MG63 (cell line): ENCODE measurements around the gene GARRE1. TPM values are rescaled to one million over a fixed set of nuclear protein-coding genes. Genes with fewer than 3 reads are reported as not detected.
"Not testable (repeated sequence)": the region's sequence is repeated elsewhere in the genome, so short reads cannot be mapped to it uniquely, and the experiment has no call there.

ENCODE experiments used
- DNase-seq: peaks from one replicate; pipeline ENCODE4 v3.0.0-alpha.2; 2020
- H3K27me3 ChIP-seq: fragments of 250-450 bp; sonication (Bioruptor Pico); 2 replicates; pipeline ENCODE4 v1.5.1; 2020; ENCODE audit warnings: mild to moderate bottlenecking, moderate library complexity
- H3K36me3 ChIP-seq: fragments of 250-450 bp; sonication (Bioruptor Pico); 2 replicates; pipeline ENCODE4 v1.5.1; 2020; ENCODE audit warnings: mild to moderate bottlenecking, moderate library complexity
- H3K4me3 ChIP-seq: fragments of 250-450 bp; sonication (Bioruptor Pico); 2 replicates; pipeline ENCODE4 v1.5.1; 2020; ENCODE audit warnings: mild to moderate bottlenecking, moderate library complexity
- H3K9me3 ChIP-seq: fragments of 250-450 bp; sonication (Bioruptor Pico); 2 replicates; pipeline ENCODE4 v1.5.1; 2020; ENCODE audit warnings: mild to moderate bottlenecking, moderate library complexity
- total RNA-seq: library from RNA; depleted of rRNA; stranded (reverse); fragments of >200 nt; shearing (Covaris generic); gene quantifications from 2 replicates; pipeline ENCODE4 v1.2.3, GENCODE V29; 2014; ENCODE audit warnings: low replicate concordance

GARRE1 gene
- total RNA-seq, 1 experiment from 2014 or later, result 11.0 TPM

- Histone ChIP-seq H3K9me3 (no peaks in the 10 kb centered on the region), H3K4me3 (no peak overlapping the region), H3K36me3 (peaks cover 76% of the 10 kb centered on the region), H3K27me3 (no peaks in the 10 kb centered on the region)
- no peak for DNase-seq
Observed at GRCh38 chr19:34228347-34228746, 26.0 kb upstream of the GARRE1 start.

- Histone ChIP-seq H3K27me3 (no peaks in the 10 kb centered on the region), H3K36me3 (peaks cover 72% of the 10 kb centered on the region), H3K4me3 (no peak overlapping the region), H3K9me3 (no peaks in the 10 kb centered on the region)
- no peak for DNase-seq
Observed at GRCh38 chr19:34228762-34229161, 25.6 kb upstream of the GARRE1 start.

GRCh38 chr19:34229721-34230120, 24.6 kb upstream of the GARRE1 start:
- no peak for DNase-seq
- Histone ChIP-seq H3K9me3 (no peaks in the 10 kb centered on the region), H3K36me3 (peaks cover 64% of the 10 kb centered on the region), H3K4me3 (no peak overlapping the region), H3K27me3 (no peaks in the 10 kb centered on the region)

- Histone ChIP-seq H3K9me3 (no peaks in the 10 kb centered on the region), H3K36me3 (peaks cover 58% of the 10 kb centered on the region), H3K4me3 (no peak overlapping the region), H3K27me3 (no peaks in the 10 kb centered on the region)
- DNase-seq, result no peak
Observed at GRCh38 chr19:34230820-34231219, 23.5 kb upstream of the GARRE1 start.

GRCh38 chr19:34231439-34231838, 22.9 kb upstream of the GARRE1 start:
- Histone ChIP-seq H3K9me3 (no peaks in the 10 kb centered on the region), H3K36me3 (peaks cover 52% of the 10 kb centered on the region), H3K27me3 (no peaks in the 10 kb centered on the region), H3K4me3 (no peak overlapping the region)
- no peak for DNase-seq

- H3K36me3 ChIP-seq, result peaks cover 38% of the 10 kb centered on the region
- no peaks in the 10 kb centered on the region for H3K27me3 ChIP-seq
- H3K4me3 ChIP-seq, result no peak overlapping the region
- H3K9me3 ChIP-seq, result no peaks in the 10 kb centered on the region
- peak; percentile 74 for DNase-seq
Observed at GRCh38 chr19:34232566-34233481, 21.5 kb upstream of the GARRE1 start.

- Histone ChIP-seq H3K9me3 (no peaks in the 10 kb centered on the region), H3K4me3 (no peak overlapping the region), H3K36me3 (peaks cover 13% of the 10 kb centered on the region), H3K27me3 (no peaks in the 10 kb centered on the region)
- DNase-seq, result no peak
Observed at GRCh38 chr19:34235425-34235940, 18.9 kb upstream of the GARRE1 start.

GRCh38 chr19:34236035-34236987, 18.0 kb upstream of the GARRE1 start:
- Histone ChIP-seq H3K36me3 (peaks cover 7% of the 10 kb centered on the region), H3K4me3 (no peak overlapping the region), H3K9me3 (no peaks in the 10 kb centered on the region), H3K27me3 (no peaks in the 10 kb centered on the region)
- peak; percentile 31 for DNase-seq

- Histone ChIP-seq H3K9me3 (no peaks in the 10 kb centered on the region), H3K27me3 (no peaks in the 10 kb centered on the region), H3K4me3 (no peak overlapping the region), H3K36me3 (peaks cover 7% of the 10 kb centered on the region)
- DNase-seq, result no peak
Observed at GRCh38 chr19:34237283-34237682, 17.1 kb upstream of the GARRE1 start.

GRCh38 chr19:34237939-34238338, 16.4 kb upstream of the GARRE1 start:
- DNase-seq, result no peak
- H3K4me3 ChIP-seq, result no peak overlapping the region
- H3K9me3 ChIP-seq, result no peaks in the 10 kb centered on the region
- H3K27me3 ChIP-seq, result no peaks in the 10 kb centered on the region
- peaks cover 7% of the 10 kb centered on the region for H3K36me3 ChIP-seq

GRCh38 chr19:34241513-34242337, 12.6 kb upstream of the GARRE1 start:
- no peaks in the 10 kb centered on the region for H3K9me3 ChIP-seq
- H3K27me3 ChIP-seq, result no peaks in the 10 kb centered on the region
- no peak for DNase-seq
- no peak overlapping the region for H3K4me3 ChIP-seq
- H3K36me3 ChIP-seq, result no peaks in the 10 kb centered on the region

- not testable (repeated sequence) for DNase-seq, H3K4me3 ChIP-seq, H3K9me3 ChIP-seq, H3K36me3 ChIP-seq, H3K27me3 ChIP-seq
Observed at GRCh38 chr19:34243138-34243875, 11.0 kb upstream of the GARRE1 start.

GRCh38 chr19:34243876-34244578, 10.3 kb upstream of the GARRE1 start:
- DNase-seq, result no peak
- Histone ChIP-seq H3K4me3 (no peak overlapping the region), H3K36me3 (no peaks in the 10 kb centered on the region), H3K27me3 (no peaks in the 10 kb centered on the region), H3K9me3 (no peaks in the 10 kb centered on the region)

- no peak overlapping the region for H3K4me3 ChIP-seq
- H3K36me3 ChIP-seq, result no peaks in the 10 kb centered on the region
- DNase-seq, result no peak
- H3K9me3 ChIP-seq, result no peaks in the 10 kb centered on the region
- no peaks in the 10 kb centered on the region for H3K27me3 ChIP-seq
Observed at GRCh38 chr19:34244611-34245299, 9.6 kb upstream of the GARRE1 start.

- no peaks in the 10 kb centered on the region for H3K9me3 ChIP-seq
- no peak overlapping the region for H3K4me3 ChIP-seq
- DNase-seq, result no peak
- no peaks in the 10 kb centered on the region for H3K27me3 ChIP-seq
- no peaks in the 10 kb centered on the region for H3K36me3 ChIP-seq
Observed at GRCh38 chr19:34246340-34246739, 8.0 kb upstream of the GARRE1 start.
